ENCODE measurements around the gene MAPK7. TPM values are rescaled to one million over a fixed set of nuclear protein-coding genes. Genes with fewer than 3 reads are reported as not detected.

MAPK7 gene
- total RNA-seq (2021), result 23.3 and 39.6 TPM in 2 replicates
- Bru-seq, nascent RNA, result percentile 65 among the genes with signal in this experiment
- BruChase-seq, experiment 1, labeled RNA remaining after a 2-hour chase, result percentile 75 among the genes with signal in this experiment
- percentile 72 among the genes with signal in this experiment for BruChase-seq, experiment 2, labeled RNA remaining after a 6-hour chase
- long read RNA-seq, full-length matches to known transcripts, result 30 of 48 reads
- long read RNA-seq, partial matches to known transcripts, result 4 of 48 reads
- long read RNA-seq, other reads (novel, unspliced or antisense), result 14 of 48 reads

- 0 out of 2 replicates have a peak, but pooled peaks cover 10% of the 10 kb centered on the region for H3K36me3 ChIP-seq (ENCODE audit: low read depth)
- H3K4me2 ChIP-seq, result peak within 1 kb of the TSS; percentile 92
- peaks cover 16% of the 10 kb centered on the region for H3F3A ChIP-seq (ENCODE audit: insufficient read depth, low read depth)
- CTCF ChIA-PET, result interaction anchor here (0.6 to 1.9 kb wide), 5 partner anchors 16 to 1921 kb away, joined by 3 to 27 read pairs (median 3); partner anchors contain the start of gene B9D1
- no peaks in the 10 kb centered on the region for H4K20me1 ChIP-seq (ENCODE audit: insufficient read depth)
- TF ChIP-seq CTCF (conservative IDR thresholded peaks at IDR 0.05) (no peak), EZH2 (IDR thresholded peaks at IDR 0.05; ENCODE audit: low read depth) (no peak)
- H3K27ac ChIP-seq, result peak within 1 kb of the TSS; percentile 79
- no peak for DNase-seq
- intact Hi-C loops (cut with micrococcal nuclease; ENCODE audit: unreplicated experiment), result no loop called here
- POLR2A ChIA-PET (ENCODE audit: unreplicated experiment), result interaction anchor here (0.6 to 1.5 kb wide), 14 partner anchors 8 to 373 kb away, joined by 3 to 21 read pairs (median 4); partner anchors contain the start of genes ALDH3A2, B9D1 and MFAP4
- peak within 1 kb of the TSS; percentile 92 for H2AFZ ChIP-seq
- no TSS peak for BruUV-seq (replicated peaks)
- H3K27me3 ChIP-seq (ENCODE audit: insufficient read depth, low read depth), result no peaks in the 10 kb centered on the region
- H3K79me2 ChIP-seq (ENCODE audit: low read depth), result peaks cover 26% of the 10 kb centered on the region
- H3K9me3 ChIP-seq (ENCODE audit: insufficient read depth, low read depth), result no peaks in the 10 kb centered on the region
- H3K4me1 ChIP-seq (replicated peaks; ENCODE audit: insufficient read depth), result peaks cover 19% of the 10 kb centered on the region
- peak within 1 kb of the TSS; percentile 79 for H3K4me3 ChIP-seq
- H3K9me2 ChIP-seq (ENCODE audit: insufficient read depth), result no peaks in the 10 kb centered on the region
These were observed at the start of gene MAPK7 for GRCh38 chr17:19378416-19379360. Gene MAPK7 (plus strand): TSS chr17:19378498. CDS start chr17:19378901, 403 bp downstream.

- ChIA-PET POLR2A (ENCODE audit: unreplicated experiment) (no interaction called here), CTCF (interaction anchor here (0.6 kb wide), 1 partner anchor 617 kb away, joined by 3 read pairs; no protein-coding TSS in a partner anchor)
- no peak for DNase-seq
These were observed 49.2 kb upstream of the MAPK7 start for GRCh38 chr17:19329136-19329535.

More at GRCh38 chr17:19329136-19329535, 49.2 kb upstream of the MAPK7 start:
- BruUV-seq (replicated peaks), result no TSS peak
- Histone ChIP-seq H3K4me1 (replicated peaks; ENCODE audit: insufficient read depth) (peaks cover 17% of the 10 kb centered on the region), H3K79me2 (ENCODE audit: low read depth) (no peaks in the 10 kb centered on the region), H3K27ac (no peak overlapping the region), H3K9me2 (ENCODE audit: insufficient read depth) (no peaks in the 10 kb centered on the region), H3K9me3 (ENCODE audit: insufficient read depth, low read depth) (peaks cover 9% of the 10 kb centered on the region; the same call in 1 of the 2 replicates), H4K20me1 (ENCODE audit: insufficient read depth) (no peaks in the 10 kb centered on the region), H3K4me2 (no peak overlapping the region), H2AFZ (no peak overlapping the region), H3K27me3 (ENCODE audit: insufficient read depth, low read depth) (no peaks in the 10 kb centered on the region), H3K36me3 (ENCODE audit: low read depth) (peaks cover 6% of the 10 kb centered on the region; the same call in 1 of the 2 replicates), H3K4me3 (no peak overlapping the region), H3F3A (ENCODE audit: insufficient read depth, low read depth) (peaks cover 24% of the 10 kb centered on the region)
- TF ChIP-seq EZH2 (IDR thresholded peaks at IDR 0.05; ENCODE audit: low read depth), result no peak
- TF ChIP-seq CTCF (conservative IDR thresholded peaks at IDR 0.05), result no peak
- intact Hi-C loops (cut with micrococcal nuclease; ENCODE audit: unreplicated experiment), result no loop called here
